Measurements from ENCODE around the gene U2AF2. TPM values are rescaled to one million over a fixed set of nuclear protein-coding genes. Genes with fewer than 3 reads are reported as not detected.

U2AF2 gene
- polyA plus RNA-seq, 12 donors: 80.0 to 151 (median 109) TPM; not detected in 1

GRCh38 chr19:55674459-55674840 lies 19.6 kb downstream of the U2AF2 start:
- DNase-seq: no peak

GRCh38 chr19:55674841-55675660 lies 20.2 kb downstream of the U2AF2 start, which contains the start of gene EPN1:
TSS of gene EPN1 (plus strand) at chr19:55675226. CDS start at chr19:55678628, 3,402 bp downstream.
- DNase-seq: peak; percentile 95

DNA sequence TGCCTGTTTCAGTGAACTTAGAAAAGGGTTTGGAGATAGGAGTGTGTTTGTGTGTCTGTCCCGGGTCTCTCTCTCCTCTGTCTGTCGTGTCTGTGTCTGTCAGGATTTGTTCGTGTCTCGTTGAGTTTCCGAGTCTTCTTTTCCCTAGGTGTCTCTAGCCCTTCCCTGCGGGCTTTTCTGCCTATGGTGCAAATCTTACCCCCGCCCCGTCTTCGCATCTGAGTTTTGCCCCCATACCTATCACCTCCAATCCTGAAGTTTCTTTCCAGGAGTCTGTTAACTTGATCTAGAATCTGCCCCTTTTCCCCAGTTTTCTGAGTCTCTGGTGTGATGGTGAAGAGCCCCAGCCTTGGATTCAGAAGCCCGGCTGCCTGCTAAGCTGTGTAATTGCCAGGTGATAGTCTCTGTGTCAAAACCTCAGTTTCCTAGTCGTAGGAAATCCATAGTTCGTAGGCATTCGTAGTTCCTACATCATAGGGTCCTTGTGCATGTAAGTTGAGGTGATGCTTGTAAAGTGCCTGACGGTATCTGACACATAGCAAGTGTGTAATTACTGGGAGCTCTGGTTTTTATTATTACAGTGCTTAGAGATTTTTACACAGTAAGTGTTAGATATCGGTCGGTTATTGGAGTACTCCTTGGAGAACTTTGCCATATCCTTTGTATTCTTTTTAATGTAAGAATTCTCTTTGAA lies 21.0 kb downstream of the U2AF2 start:
- DNase-seq: no peak

GRCh38 chr19:55676383-55676782 lies 21.5 kb downstream of the U2AF2 start:
- no peak for DNase-seq

GRCh38 chr19:55676889-55677505 lies 22.2 kb downstream of the U2AF2 start:
- DNase-seq: no peak

GRCh38 chr19:55677572-55678028 lies 22.8 kb downstream of the U2AF2 start:
- DNase-seq: no peak

GRCh38 chr19:55678121-55678671 lies 23.4 kb downstream of the U2AF2 start:
- peak; percentile 17 for DNase-seq

- no peak for DNase-seq
Measured at GRCh38 chr19:55679343-55680257, 24.8 kb downstream of the U2AF2 start.

- DNase-seq: no peak
Measured at GRCh38 chr19:55680339-55681130, 25.7 kb downstream of the U2AF2 start.

GRCh38 chr19:55681131-55682092 lies 26.6 kb downstream of the U2AF2 start:
- DNase-seq: no peak

DNA sequence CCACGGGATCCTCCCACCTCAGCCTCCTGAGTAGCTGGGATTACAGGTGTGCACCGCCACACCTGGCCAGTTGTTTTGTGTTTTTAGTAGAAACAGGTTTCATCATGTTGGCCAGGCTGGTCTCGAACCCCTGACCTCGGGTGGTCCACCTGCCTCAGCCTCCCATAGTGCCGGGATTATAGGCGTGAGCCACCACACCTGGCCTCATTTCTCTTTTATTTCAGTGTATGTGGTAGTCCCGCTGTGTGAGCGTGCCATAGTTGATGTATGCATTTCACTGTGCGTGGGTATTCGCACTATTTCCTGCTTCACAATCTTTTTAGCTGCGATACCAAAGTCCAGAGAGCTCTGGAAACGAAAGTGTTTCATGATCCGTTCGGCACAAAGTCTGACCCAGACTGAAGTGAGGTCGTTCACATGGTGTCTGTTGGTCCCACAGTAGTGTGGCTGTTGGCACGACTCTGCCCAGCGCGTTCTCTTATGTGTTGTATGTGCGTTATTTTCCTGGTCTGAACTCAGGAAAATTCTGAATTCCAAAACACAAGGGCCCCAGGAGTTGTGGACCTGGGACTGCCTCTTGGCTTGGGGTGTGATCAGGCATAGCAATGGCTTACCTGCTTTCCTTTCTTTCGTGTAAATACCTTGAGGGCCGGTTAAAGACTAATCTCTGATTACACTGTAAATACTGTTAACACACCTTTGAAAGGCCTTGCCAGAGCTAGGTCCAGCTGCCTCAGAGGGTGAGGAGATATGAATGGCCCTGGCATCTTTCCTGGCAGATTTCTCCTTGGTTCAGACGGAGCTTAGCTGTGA lies 28.8 kb downstream of the U2AF2 start:
- no peak for DNase-seq

DNA sequence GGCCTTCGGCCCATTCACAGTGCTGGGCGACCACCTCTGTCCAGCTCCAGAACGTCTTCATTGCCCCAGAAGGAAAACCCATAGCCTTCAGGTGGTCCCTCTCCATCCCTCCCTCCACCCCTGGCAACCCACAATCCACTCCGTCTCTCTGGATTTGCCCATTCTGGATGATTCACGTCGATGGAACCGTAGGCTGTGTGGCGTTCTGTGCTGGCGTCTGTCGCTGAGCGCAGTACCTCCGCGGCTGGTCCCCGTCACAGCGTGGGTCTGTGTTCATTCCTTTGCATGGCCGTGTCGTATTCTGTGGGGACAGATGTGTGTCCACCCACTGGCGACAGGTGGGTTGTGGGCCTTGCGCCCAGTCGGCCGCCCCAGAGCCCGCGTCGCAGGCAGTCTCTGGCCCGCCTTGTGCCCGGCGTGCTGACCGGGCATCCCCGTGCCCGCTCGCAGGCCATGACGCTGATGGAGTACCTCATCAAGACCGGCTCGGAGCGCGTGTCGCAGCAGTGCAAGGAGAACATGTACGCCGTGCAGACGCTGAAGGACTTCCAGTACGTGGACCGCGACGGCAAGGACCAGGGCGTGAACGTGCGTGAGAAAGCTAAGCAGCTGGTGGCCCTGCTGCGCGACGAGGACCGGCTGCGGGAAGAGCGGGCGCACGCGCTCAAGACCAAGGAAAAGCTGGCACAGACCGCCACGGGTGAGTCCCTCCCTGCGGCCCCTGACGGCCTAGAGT lies 30.3 kb downstream of the U2AF2 start:
- DNase-seq: no peak

GRCh38 chr19:55685776-55686175 lies 30.9 kb downstream of the U2AF2 start:
- no peak for DNase-seq

- no peak for DNase-seq
Measured at GRCh38 chr19:55686311-55687050, 31.6 kb downstream of the U2AF2 start.

GRCh38 chr19:55687281-55688201 lies 32.7 kb downstream of the U2AF2 start:
- no peak for DNase-seq
